22Rv1 (cell line): ENCODE data around the gene ATXN1.

Experiments
- H3K27ac ChIP-seq: fragments of 450-650 bp; 2 replicates; pipeline ENCODE4 v1.5.1; 2017
- ZFX ChIP-seq: fragments of 450-650 bp; IDR thresholded peaks from 2 replicates; pipeline ENCODE4 v1.6.1; 2017; ENCODE audit warnings: antibody characterized with exemption, borderline replicate concordance
- TF ChIP-seq, protein P1 (sequence below): fragments of 450-650 bp; IDR thresholded peaks from 2 replicates; pipeline ENCODE4 v1.5.1; 2017; ENCODE audit warnings: mild to moderate bottlenecking

The ATXN1 gene

DNA sequence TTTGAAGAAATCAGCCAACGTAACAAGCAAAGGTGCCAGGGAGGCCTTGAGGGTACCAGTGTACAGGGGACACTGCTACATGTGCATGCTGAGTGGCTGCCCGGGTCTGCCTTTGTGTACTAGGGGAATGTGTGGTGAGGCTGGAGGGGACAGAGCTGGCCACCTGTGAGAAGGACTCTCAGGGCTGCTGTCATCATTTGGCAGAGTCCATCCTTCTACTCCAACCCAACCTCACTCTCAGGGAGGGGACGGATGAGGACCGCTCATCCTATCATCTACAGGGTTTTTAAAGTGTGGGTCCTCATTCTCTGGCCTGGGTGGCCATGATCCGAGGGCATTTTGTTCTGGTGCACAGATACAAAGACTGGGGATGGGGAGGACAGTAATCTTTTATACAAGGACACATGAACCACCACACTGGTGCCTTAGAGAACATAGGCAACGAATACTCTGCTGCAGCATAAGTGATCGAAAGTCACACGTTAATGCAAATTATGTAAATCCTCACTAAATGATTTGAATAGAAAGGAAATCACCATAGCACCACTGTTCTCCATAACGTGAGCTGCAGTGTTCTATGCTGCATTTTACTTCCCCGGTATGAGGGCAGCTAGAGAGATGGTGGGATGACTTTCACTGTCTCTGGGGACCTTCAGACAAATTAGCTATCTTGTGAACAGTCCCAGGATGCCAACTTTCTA is 341.5 kb downstream of the ATXN1 start:
- no peak overlapping the region for H3K27ac ChIP-seq

DNA sequence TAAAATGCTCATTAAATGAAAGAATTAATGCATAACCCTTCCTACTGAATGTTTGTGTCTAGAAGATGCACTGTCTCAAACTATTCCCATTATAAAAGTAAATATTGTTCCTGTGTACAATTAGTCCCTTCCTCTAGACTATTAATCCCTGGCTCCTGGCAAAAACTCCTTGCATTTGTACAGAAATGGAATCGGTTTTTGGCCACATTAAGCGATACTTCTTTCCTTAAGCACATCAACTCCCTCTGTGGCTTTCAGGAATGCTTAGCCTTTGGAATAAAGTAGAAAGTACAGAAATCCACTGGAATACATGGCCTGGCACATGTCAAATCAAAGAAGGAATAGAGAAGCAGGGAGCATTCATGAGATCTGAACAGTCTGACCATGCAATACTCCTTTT is 343.1 kb downstream of the ATXN1 start:
- no peak overlapping the region for H3K27ac ChIP-seq

More for the DNA sequence above, 341.5 kb downstream of the ATXN1 start:
- TF ChIP-seq, protein P1, sequence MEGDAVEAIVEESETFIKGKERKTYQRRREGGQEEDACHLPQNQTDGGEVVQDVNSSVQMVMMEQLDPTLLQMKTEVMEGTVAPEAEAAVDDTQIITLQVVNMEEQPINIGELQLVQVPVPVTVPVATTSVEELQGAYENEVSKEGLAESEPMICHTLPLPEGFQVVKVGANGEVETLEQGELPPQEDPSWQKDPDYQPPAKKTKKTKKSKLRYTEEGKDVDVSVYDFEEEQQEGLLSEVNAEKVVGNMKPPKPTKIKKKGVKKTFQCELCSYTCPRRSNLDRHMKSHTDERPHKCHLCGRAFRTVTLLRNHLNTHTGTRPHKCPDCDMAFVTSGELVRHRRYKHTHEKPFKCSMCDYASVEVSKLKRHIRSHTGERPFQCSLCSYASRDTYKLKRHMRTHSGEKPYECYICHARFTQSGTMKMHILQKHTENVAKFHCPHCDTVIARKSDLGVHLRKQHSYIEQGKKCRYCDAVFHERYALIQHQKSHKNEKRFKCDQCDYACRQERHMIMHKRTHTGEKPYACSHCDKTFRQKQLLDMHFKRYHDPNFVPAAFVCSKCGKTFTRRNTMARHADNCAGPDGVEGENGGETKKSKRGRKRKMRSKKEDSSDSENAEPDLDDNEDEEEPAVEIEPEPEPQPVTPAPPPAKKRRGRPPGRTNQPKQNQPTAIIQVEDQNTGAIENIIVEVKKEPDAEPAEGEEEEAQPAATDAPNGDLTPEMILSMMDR: no peak
- no peak for TF ChIP-seq ZFX

DNA sequence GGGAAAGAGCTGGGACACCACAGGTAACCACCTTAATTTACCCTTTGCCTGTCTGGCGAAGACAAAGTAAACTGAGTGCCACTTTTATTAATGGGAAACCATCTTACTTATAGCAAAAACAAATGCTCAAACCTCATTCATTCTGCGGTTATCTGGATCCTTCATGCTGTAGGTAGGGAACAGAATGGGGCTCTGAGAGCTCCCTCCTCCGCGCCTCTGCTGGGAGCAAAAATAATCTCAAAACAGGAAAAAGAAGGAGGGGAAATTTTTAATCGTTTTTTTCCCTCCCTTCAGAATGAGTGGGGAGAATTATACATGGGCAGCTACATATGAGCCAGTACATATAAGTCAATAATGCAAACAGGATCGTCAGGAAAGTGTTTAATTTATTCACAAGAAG is 345.6 kb downstream of the ATXN1 start:
- TF ChIP-seq ZFX: no peak
- TF ChIP-seq, protein P1: no peak
- no peak overlapping the region for H3K27ac ChIP-seq

More for the DNA sequence above, 343.1 kb downstream of the ATXN1 start:
- TF ChIP-seq, protein P1: no peak
- no peak for TF ChIP-seq ZFX

DNA sequence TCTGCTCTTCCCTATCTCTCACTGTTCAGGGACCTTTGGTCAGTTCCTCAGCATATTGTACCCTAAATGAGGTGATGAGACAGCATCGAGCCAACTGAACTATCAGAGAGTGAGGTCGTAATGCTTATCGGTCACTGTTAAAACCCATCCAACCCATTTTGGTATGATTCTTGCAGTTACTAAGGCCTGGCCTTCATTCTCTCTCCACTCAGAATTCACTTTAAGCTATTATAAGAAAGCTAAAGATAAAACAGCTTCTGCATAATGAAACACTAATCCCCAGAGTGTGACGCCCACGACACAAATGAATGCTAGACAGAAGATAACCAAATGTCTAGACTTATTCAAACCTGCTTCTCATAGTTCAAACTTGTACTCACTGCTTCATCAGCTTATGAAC is 347.1 kb downstream of the ATXN1 start:
- H3K27ac ChIP-seq: no peak overlapping the region
- TF ChIP-seq, protein P1: no peak
- TF ChIP-seq ZFX: no peak

DNA sequence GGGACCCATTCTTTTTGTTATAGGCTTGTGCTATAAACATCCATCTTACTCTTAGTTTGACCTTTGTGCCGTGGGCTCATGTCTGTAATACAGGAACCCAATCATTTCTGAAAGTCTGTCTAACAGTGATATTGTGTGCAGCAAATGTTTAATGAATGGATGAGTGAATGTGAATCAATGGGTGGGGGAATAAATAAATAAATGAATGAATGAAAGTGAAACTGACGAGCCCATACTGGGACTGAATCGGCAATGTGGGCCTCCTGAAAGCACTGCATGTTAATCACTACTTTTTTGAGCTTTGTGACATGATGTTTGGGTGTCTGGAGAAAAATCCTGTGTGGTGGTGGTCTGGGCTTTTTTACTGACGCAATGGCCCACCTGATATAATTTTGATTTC is 347.9 kb downstream of the ATXN1 start:
- no peak overlapping the region for H3K27ac ChIP-seq
- TF ChIP-seq, protein P1: no peak
- no peak for TF ChIP-seq ZFX

DNA sequence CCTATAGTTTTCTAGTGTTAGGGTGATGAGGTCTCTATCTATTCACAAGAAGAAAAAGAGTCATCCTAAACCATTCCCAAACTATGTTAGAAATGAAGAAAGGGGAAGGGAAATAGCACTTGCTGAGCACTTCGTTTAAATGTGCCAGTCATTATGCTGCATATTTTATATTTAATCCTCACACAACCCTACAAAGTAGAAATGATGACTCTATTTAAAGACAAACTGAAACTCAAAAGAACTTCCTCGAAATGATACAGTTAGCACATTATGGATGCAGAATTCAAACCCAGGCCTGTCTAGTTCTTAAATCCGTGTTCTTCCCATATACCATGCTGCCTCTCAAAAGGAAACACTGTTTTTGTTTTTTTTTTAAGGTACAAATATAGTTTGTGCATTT is 348.3 kb downstream of the ATXN1 start:
- TF ChIP-seq, protein P1: no peak
- no peak for TF ChIP-seq ZFX
- H3K27ac ChIP-seq: no peak overlapping the region

DNA sequence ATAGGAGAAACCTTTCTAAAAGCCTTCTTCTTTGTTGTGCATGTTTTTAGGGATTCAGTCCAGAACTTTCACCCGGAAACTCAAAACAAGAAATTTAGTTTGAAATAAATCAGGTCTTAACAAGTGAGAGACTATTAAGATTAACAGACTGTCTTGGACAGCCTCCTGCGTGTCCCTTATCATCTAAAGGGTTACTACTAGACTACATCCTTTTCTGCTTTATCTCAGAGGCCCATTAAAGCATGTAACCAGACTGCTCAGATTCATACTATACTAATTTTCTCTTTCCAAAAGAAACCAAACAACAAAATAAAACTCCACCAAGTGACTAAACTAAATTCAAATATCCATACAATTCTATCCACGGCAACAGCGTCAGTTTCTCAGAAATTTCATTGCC is 349.1 kb downstream of the ATXN1 start:
- TF ChIP-seq, protein P1: no peak
- no peak for TF ChIP-seq ZFX
- H3K27ac ChIP-seq: no peak overlapping the region
